RWPE2 (cell line): Measurements from ENCODE around the gene MOSPD2.

Source experiments
- ATAC-seq: fragments of 200-7000 bp; cut with Tn5 transposase; 3 replicates; pipeline ENCODE4 v1.9.1; 2021; ENCODE audit warnings: low read depth
- DNase-seq: peaks from one replicate; pipeline ENCODE4 v3.0.0-alpha.2; 2020; ENCODE audit warnings: low spot score
- H3K27ac ChIP-seq: fragments of 450-650 bp; 2 replicates; pipeline ENCODE4 v1.5.1; 2017; ENCODE audit warnings: mild to moderate bottlenecking; ENCODE audit not compliant: poor library complexity, severe bottlenecking
- H3K27me3 ChIP-seq: fragments of 250-450 bp; sonication (Bioruptor Pico); 2 replicates; pipeline ENCODE4 v1.5.1; 2021; ENCODE audit warnings: mild to moderate bottlenecking, moderate library complexity; ENCODE audit not compliant: insufficient read depth, poor library complexity, severe bottlenecking
- H3K36me3 ChIP-seq: fragments of 250-450 bp; sonication (Bioruptor Pico); 2 replicates; pipeline ENCODE4 v1.5.1; 2020; ENCODE audit warnings: low read depth, mild to moderate bottlenecking, moderate library complexity
- H3K4me1 ChIP-seq: fragments of 250-450 bp; sonication (Bioruptor Pico); 2 replicates; pipeline ENCODE4 v1.5.1; 2021; ENCODE audit warnings: mild to moderate bottlenecking, moderate library complexity; ENCODE audit not compliant: insufficient read depth, poor library complexity, severe bottlenecking
- H3K4me3 ChIP-seq: fragments of 250-450 bp; sonication (Bioruptor Pico); 2 replicates; pipeline ENCODE4 v1.5.1; 2021; ENCODE audit warnings: mild to moderate bottlenecking, moderate library complexity; ENCODE audit not compliant: severe bottlenecking
- H3K9me3 ChIP-seq: fragments of 250-450 bp; sonication (Bioruptor Pico); 2 replicates; pipeline ENCODE4 v1.5.1; 2021; ENCODE audit warnings: mild to moderate bottlenecking, moderate library complexity; ENCODE audit not compliant: severe bottlenecking
- CTCF ChIP-seq: fragments of 450-650 bp; IDR thresholded peaks from one replicate; pipeline ENCODE4 v1.5.1; 2017; ENCODE audit warnings: mild to moderate bottlenecking, moderate library complexity; ENCODE audit not compliant: poor library complexity, severe bottlenecking

Gene MOSPD2

GRCh38 chrX:14865201-14865600 lies 8.0 kb upstream of the MOSPD2 start:
- Histone ChIP-seq H3K4me3 (no peak overlapping the region), H3K27ac (no peak overlapping the region), H3K36me3 (peaks cover 16% of the 10 kb centered on the region), H3K27me3 (no peaks in the 10 kb centered on the region), H3K9me3 (no peaks in the 10 kb centered on the region), H3K4me1 (no peaks in the 10 kb centered on the region)
- TF ChIP-seq CTCF = no peak
- DNase-seq = no peak
- no peak for ATAC-seq

GRCh38 chrX:14871767-14872166 lies 1.5 kb upstream of the MOSPD2 start:
- H3K36me3 ChIP-seq = peaks cover 21% of the 10 kb centered on the region
- H3K27me3 ChIP-seq = no peaks in the 10 kb centered on the region
- no peak for ATAC-seq
- no peak for TF ChIP-seq CTCF
- no peak overlapping the region for H3K27ac ChIP-seq
- no peaks in the 10 kb centered on the region for H3K4me1 ChIP-seq
- no peaks in the 10 kb centered on the region for H3K9me3 ChIP-seq
- H3K4me3 ChIP-seq = peak overlapping the region; percentile 77
- no peak for DNase-seq

GRCh38 chrX:14872355-14872754 lies 866 bp upstream of the MOSPD2 start:
- H3K4me3 ChIP-seq = peak overlapping the region; percentile 77
- no peak for TF ChIP-seq CTCF
- H3K27me3 ChIP-seq = no peaks in the 10 kb centered on the region
- peak overlapping the region; percentile 22 for H3K27ac ChIP-seq
- ATAC-seq = no peak
- peaks cover 21% of the 10 kb centered on the region for H3K36me3 ChIP-seq
- no peaks in the 10 kb centered on the region for H3K9me3 ChIP-seq
- no peaks in the 10 kb centered on the region for H3K4me1 ChIP-seq
- no peak for DNase-seq

- DNase-seq = no peak
- Histone ChIP-seq H3K36me3 (peaks cover 8% of the 10 kb centered on the region), H3K27me3 (no peaks in the 10 kb centered on the region), H3K9me3 (no peaks in the 10 kb centered on the region), H3K4me3 (peak overlapping the region; percentile 77), H3K27ac (peak overlapping the region; percentile 22), H3K4me1 (no peaks in the 10 kb centered on the region)
- no peak for ATAC-seq
- TF ChIP-seq CTCF = no peak
Measured at GRCh38 chrX:14873676-14874049, 442 bp downstream of the MOSPD2 start.

GRCh38 chrX:14875624-14876023 lies 2.4 kb downstream of the MOSPD2 start:
- ATAC-seq = no peak

More at GRCh38 chrX:14875624-14876023, 2.4 kb downstream of the MOSPD2 start:
- no peak for TF ChIP-seq CTCF
- Histone ChIP-seq H3K27me3 (no peaks in the 10 kb centered on the region), H3K4me1 (no peaks in the 10 kb centered on the region), H3K36me3 (peaks cover 5% of the 10 kb centered on the region; the same call in 1 of the 2 replicates), H3K9me3 (no peaks in the 10 kb centered on the region), H3K4me3 (no peak overlapping the region), H3K27ac (no peak overlapping the region)
- DNase-seq = no peak
